Suprapubic skin (tissue), 4 donors: ENCODE measurements around the gene RFESD.

ENCODE experiments used
- CTCF ChIP-seq, 2 donors: fragments of 200-600 bp in 1 of 2; fragments of 450-650 bp in 1 of 2; sonication (generic) in 1 of 2; IDR thresholded peaks; one replicate each; pipeline ENCODE4 v1.5.1; 2016 to 2019; ENCODE audit warnings: antibody characterized with exemption in 2 of 2, mild to moderate bottlenecking in 1 of 2, moderate library complexity in 1 of 2
- EP300 ChIP-seq: sonication (generic); formaldehyde crosslinking; IDR thresholded peaks from one replicate; pipeline ENCODE4 v1.6.1; 2017; ENCODE audit warnings: antibody characterized with exemption
- POLR2A ChIP-seq, 2 donors: fragments of 450-650 bp; IDR thresholded peaks; one replicate each; pipeline ENCODE4 v1.6.1; 2017; ENCODE audit warnings: antibody characterized with exemption in 2 of 2, mild to moderate bottlenecking in 2 of 2, moderate library complexity in 2 of 2
- POLR2AphosphoS5 ChIP-seq, 3 donors: sonication (generic); formaldehyde crosslinking; IDR thresholded peaks; one replicate each; pipeline ENCODE4 v1.6.1; 2017; ENCODE audit warnings: antibody characterized with exemption in 3 of 3

- no peak for TF ChIP-seq CTCF (IDR thresholded peaks at IDR 0.05)
- TF ChIP-seq POLR2AphosphoS5 (IDR thresholded peaks at IDR 0.05), result no peak
- TF ChIP-seq POLR2A (IDR thresholded peaks at IDR 0.05), result no peak
- no peak for TF ChIP-seq EP300
Measured at GRCh38 chr5:95610546-95610945, 36.0 kb upstream of the RFESD start.
